GM21528 (cell line): ENCODE data around the gene SGPP2.
"Not testable (repeated sequence)": the region's sequence is repeated elsewhere in the genome, so short reads cannot be mapped to it uniquely, and the experiment has no call there.

ENCODE experiments used
- ATAC-seq: cut with Tn5 transposase; IDR thresholded peaks from one replicate; pipeline ENCODE4 v1.9.1; 2021; ENCODE audit warnings: mild to moderate bottlenecking, moderate library complexity; ENCODE audit not compliant: unreplicated experiment, low FRiP score

SGPP2 gene

DNA sequence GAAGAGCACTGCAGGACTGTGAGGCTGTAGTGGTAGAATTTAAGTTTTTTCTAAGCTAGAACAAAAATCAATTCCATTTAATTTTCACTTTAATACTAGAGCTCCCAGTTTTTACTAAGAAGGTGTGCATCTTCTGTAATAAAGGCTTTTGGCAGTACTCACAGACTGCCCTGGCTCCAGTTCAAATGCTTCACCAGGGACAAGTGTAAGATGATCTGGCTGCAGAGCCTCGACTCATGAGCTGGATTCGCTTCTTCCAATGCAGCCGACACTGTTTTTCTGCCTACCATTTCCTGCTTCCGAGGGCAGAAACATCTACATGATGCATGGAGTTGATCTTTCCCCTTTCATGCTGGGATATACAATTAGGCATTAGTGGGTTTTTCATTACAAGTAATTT, 144.5 kb downstream of the SGPP2 start:
- no peak for ATAC-seq

DNA sequence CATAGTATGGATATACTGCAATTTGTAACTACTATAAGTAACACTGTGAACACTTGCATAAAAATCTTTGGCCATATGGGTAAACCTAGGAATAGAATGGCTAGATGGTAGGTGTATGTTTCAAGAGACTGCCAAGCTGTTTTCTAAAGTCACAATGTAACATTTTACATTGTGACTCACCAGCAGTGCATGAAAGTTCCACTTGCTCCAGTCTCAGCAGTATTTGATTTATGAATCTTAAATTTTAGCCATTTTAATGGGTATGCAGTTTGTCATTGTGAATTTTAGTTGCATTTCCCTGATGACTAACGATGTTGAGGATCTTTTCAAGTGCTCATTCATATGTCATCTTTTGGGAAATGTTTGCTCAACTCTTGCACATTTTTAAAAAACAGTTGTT, 145.5 kb downstream of the SGPP2 start:
- ATAC-seq: no peak

DNA sequence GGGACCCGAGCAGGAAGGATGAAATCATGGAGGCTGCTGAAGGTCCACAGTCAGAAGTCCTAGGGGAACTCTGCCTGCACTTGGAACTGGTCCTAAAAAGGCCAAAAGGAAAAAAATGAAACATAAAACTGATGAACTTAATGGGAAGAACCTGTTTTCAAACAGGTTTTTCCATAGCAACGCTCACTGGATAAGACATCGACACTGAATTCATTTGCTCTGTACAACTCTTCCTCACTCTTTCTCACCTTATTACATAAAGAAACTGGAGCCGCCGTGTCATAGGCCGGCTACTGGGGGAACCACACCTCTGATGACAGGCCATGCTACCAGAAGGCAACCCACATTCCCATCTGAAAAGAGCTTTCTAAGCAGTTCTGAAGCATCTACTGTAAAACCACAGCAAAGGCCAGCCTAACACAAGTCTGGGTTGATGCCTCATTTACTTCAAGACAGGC, 147.9 kb downstream of the SGPP2 start:
- ATAC-seq: no peak

DNA sequence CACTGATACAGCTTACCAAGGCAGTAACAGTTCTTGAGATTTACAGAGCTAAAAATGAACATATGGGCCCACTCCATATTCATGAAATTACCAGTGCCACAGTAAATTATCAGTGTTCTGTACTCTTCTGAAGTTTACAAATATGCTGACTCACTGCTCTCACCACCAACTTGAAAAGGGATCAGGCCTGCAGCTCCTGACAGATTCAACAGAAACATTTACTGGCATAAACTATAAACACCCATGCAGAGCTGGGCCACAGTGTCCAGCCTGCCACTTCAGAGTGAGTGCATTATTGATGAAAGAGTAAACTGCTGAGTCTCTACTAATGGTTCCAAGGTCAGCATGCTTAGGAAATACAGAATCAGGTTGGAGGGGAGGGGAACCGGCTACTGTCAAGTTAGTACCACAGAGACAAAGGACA, 148.4 kb downstream of the SGPP2 start:
- no peak for ATAC-seq

DNA sequence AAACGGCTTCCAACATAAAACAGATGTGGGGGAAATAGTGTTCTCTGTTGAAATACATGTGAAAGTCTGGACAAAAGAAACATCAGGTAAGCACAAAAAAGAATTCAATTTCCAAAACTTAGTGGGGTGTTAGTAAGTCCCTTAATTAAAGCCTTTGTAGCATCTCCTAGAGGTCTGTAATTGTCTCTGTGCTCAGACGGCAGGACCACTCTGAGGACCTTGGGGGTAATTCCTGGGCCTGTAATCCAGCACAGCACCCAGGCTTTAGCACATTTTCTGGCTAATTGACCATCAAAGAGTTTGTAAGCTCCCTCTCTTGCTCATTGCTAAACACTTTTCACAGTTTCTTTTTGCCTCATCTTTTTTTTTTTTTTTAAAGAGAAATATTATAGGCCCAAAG, 151.3 kb downstream of the SGPP2 start:
- no peak for ATAC-seq

DNA sequence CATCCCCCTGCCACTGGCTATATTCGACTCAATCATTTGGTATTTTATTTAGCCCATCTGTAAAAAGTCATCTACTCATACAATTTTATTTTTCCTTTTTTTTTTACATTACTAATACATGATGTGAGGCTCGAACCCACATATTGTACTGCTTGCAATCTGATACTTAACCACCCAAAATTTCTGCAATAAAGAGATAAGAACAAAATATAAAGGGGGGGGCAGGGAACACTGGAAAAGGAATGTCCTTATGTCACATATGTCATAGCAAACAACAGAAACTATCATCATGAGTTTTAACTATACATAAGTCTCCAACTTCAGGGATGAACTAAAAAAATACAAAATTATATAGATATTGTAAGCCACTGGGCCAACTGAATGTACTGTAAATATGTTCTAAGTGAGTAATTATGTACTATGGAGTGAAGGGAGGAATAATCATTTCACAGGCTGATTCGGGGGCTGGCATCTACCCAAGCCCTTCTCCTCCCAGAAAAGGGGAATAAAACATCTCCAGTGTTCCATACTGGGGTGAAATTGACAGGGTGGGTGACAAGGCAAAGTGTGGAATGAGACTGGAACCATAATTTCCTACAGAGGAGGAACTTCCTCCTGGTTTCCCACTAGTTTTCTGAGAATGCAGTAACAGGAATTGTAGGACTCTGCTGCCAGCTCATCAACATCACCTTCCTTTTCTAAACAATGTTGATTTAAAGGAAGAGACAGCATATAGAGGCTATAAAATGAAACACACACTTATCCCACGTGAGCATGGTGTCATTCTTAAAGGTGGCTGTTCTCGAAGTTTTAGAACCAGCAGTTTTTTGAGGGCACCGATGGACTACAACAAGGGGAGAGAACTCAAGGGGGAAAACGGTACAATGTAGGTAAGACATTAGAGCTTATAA, 152.1 kb downstream of the SGPP2 start:
- no peak for ATAC-seq

DNA sequence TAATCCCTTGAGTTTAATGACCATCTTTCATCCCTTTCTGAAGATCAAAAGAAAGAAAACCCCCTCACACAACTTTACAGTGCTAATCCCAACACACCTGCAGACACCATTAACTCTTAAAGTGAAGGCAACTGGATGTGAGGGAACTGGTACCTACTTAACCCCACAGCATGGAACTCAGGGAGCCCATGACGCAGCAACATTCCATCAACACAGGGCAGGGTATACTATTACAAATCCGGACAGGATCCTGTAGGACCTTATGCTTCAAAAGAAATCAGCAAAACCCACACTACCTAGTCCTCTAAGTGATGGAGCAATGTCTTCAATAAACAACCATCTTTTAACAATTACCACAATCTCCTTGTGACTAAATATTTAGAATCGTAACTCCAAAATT, 153.0 kb downstream of the SGPP2 start:
- no peak for ATAC-seq

DNA sequence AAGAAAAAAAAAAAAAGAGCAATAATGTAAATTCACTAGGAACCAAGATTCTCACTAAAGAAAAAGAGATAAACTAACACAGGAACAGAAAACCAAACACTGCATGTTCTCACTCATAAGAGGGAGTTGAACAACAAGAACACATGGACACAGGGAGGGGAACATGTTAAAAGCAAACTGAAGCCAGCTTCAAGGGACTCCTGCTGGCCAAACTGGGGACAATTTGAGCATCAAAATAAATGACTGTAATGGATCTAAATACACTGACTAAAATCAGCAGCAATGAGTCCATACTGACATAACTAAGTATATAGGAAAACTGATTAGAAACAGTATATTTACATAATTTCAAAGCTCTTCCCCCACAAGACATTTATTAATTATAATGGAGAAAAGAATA, 158.6 kb downstream of the SGPP2 start:
- no peak for ATAC-seq

DNA sequence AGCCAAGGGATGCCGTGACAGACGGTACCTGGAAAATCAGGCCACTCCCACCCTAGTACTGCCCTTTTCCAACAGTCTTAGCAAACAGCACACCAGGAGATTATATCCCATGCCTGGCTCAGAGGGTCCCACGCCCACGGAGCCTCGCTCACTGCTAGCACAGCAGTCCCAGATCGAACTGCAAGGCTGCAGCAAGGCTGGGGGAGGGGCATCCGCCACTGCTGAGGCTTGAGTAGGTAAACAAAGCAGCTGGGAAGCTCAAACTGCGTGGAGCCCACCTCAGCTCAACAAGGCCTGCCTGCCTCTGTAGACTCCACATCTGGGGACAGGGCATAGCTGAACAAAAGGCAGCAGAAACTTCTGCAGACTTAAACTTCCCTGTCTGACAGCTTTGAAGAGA, 160.2 kb downstream of the SGPP2 start:
- not testable (repeated sequence) for ATAC-seq

DNA sequence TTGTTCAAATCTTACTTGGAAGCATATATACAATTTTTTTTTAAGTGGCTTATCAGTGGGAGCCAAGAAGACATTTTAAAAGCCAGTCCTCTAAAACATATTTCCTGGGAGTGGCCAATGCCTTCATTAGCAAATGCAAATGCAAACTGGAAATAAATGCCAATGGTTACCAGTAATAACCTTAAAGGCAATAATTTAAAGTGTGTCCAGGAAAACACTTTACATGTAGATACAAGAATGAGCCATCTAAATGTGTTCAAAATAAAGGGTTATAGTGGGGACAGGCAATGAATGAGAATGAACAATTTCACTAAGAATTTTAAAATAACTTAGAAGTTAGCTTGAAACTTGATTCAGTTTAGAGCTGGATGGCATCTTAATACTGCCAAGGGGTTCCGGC, 167.3 kb downstream of the SGPP2 start:
- no peak for ATAC-seq

DNA sequence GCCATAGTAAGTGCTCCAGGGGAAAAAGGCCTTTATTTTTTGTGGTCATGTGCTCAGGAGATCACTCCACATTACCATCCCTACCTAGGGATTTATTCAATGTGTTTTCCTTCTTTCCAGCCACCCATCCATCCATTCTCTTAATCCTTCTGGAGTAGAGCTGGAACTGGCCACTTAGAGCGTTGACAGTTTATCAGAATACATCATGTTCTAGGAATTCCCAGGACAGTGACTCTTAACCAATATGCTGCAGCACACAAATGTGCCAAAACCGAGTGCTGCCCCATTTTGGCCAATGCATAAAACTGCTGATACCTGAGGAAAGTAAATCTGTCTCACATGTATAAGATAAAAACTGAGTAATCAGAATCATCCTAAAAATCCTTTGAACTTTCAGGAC, 167.8 kb downstream of the SGPP2 start:
- ATAC-seq: no peak

DNA sequence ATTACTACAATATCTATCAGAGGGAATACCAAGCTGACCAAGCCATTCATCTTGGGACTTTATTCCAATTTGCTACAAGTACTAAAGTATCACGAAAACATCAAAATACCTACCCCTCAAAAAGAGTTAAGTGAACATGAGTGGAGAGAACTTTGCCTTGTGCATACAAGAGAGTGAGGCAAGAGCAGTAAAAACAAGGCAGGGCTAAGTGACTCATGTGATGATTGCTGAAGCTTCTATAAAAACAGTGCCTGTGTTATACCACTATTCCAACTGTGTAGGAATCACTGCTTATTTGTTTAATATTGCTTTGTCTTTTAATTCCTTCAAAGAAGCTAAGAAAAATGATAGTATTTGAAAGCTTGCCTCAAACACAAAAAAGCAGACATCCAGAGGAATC, 170.3 kb downstream of the SGPP2 start:
- no peak for ATAC-seq

DNA sequence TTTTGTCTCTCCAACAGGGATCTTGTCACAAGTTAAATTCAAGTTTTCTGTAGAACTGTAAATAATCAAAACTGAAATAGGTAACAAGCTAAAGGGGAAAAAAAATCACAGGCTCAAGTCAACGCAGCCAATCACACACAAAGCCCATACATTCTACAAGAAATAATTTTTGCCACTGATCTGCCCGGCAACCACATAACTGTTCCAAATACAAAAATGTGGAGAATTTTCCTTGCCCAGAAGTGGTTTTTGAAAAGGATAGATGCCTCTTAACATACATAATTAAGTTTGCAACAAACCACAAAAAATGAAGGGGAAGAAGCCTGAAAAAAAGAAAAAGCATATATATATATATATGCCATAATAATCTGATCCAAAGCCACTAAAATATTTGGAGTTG, 171.2 kb downstream of the SGPP2 start:
- ATAC-seq: no peak

DNA sequence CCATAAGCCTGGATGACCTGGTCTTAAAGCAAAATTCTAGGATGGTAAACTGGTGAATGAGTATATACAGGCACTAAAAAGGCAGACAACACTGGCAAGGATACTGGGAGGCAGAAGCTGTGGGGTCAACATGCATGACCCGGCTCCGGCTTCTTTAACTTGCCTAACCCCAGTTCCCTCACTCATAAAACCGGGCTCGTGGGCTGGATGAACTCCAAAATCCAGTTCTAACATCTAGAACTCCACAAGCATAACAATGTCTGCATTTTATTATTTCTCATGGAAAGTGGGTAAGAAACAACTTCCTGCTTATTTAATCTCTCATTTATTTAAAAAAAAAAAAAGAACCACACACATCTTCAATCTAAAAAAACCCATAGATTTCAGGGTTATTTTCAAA, 174.3 kb downstream of the SGPP2 start:
- no peak for ATAC-seq

DNA sequence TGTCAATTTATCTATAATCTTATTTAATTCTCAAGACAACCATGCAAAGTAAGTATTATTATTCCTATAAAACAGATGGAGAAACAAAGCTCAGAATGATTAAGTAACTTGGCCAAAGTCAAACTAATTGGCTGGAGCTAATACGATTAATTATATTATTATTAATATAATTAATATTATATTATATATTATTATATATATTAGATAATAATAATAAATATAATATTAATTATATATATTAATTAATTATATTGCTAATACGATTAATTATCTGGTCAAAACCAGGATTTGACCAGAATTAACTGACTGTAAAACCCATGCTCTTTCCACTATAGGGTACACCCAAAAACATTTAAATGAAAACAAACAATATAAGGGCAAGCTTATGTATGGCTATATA, 179.2 kb downstream of the SGPP2 start:
- no peak for ATAC-seq

DNA sequence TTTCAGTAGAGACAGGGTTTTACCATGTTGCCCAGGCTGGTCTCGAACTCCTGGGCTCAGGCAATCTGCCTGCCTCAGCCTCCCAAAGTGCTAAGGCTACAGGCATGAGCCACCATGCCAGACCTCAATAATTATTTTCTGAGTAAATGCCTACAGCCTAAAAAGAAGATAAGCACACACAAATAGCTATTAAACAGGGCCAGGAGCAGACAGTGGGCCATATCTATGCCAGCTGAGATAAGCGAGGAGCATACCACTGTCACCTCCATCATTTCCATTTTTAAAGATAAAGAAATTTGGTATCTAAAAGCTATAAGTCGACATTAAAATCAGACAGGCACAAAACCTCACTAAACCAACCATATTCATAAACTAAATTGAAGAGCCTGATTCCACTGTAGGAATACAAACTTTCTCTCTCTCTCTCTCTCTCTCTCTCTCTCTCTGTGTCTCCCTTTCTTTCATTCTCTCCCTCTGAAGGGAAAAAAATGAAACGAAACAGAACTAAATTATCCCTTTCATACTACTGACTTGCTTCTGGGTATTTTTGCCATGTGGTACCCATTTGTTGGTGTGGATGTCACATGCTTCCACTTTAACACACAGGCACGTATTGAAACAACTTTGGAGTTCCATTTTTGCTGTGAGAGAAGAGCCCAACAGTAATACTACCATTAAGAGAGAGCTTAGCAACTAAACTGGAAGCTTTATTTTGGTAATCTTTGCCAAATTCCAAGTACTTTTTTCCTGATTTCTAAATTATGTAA, 180.6 kb downstream of the SGPP2 start:
- ATAC-seq: no peak

DNA sequence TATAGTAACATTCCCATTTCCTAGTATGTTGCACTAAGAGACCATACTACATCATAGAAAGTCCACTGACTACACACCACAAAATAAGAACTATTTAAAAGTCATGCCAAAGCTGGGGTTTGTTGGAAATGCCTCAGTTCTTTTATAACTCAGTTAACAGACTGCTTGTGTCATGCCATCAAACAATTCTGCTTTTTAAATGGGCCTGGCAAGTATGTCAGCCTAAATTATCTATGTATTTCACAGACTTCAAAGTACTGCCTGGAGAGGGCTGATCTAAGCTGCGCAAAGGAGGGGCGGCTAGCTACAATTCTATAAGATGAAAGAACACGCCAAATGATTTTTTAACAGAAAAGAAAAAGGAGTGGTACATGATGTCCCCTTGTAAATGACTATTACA, 182.0 kb downstream of the SGPP2 start:
- no peak for ATAC-seq

DNA sequence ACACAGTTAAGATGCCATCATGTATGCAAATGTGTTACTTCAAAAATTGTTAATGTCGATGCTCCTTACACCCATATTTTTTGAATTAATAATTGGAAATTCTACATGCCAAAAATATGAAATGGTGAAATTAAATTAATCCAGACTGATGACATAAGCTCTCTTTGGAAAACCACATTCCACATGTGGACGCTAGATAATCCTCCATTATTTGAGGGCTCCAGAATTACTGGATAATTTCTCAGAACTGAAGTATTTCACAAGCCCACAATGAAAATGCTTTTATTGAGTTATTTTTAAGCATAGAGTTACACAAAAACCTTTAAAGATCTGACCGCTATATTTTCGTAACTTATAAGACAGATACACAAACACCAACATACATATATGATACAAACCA, 183.7 kb downstream of the SGPP2 start:
- no peak for ATAC-seq

DNA sequence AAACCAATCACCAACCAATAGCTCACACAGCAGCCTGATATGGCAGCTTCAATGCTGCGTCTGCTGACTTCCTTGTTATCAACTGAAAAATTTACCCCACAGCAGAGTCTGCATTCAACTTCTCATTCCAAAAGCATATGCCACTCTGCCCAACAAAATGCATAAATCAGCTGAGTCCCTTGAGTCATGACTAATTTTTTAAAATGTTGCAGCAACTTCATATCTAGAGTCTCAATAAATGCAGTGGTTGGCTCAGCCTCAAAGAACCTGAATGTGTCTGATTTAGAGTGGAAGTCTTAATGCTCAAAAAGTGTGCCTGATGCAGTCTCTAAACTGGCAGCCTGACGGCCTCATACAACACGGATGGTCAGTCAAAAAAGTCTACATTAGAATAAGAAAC, 185.0 kb downstream of the SGPP2 start:
- no peak for ATAC-seq
